NT2/D1 (cell line): ENCODE measurements around the gene BRD4.

ENCODE experiments used
- DNase-seq: peaks from one replicate; pipeline ENCODE4 v3.0.0-alpha.2; 2011; ENCODE audit warnings: low read depth, low spot score
- H3K27me3 ChIP-seq: 2 replicates; pipeline ENCODE4 v1.6.0; 2011; ENCODE audit warnings: mild to moderate bottlenecking; ENCODE audit not compliant: insufficient read length, insufficient read depth
- H3K36me3 ChIP-seq: 2 replicates; pipeline ENCODE4 v1.6.1; 2011; ENCODE audit warnings: mild to moderate bottlenecking, low read length, mixed read lengths; ENCODE audit not compliant: insufficient read depth, insufficient read length
- H3K4me1 ChIP-seq: 2 replicates; pipeline ENCODE4 v1.5.1; 2011; ENCODE audit not compliant: insufficient read depth, insufficient read length
- H3K4me3 ChIP-seq: 2 replicates; pipeline ENCODE4 v1.5.1; 2011; ENCODE audit warnings: low read depth; ENCODE audit not compliant: insufficient read length
- H3K9ac ChIP-seq: 2 replicates; pipeline ENCODE4 v1.6.0; 2011; ENCODE audit warnings: low read depth; ENCODE audit not compliant: insufficient read length
- H3K9me3 ChIP-seq: 2 replicates; pipeline ENCODE4 v1.5.1; 2011; ENCODE audit warnings: mild to moderate bottlenecking, low read length; ENCODE audit not compliant: insufficient read depth
- SUZ12 ChIP-seq: IDR thresholded peaks from 2 replicates; pipeline ENCODE4 v1.6.1; 2011; ENCODE audit not compliant: insufficient read length, insufficient read depth; ENCODE audit errors: extremely low read depth
- YY1 ChIP-seq: IDR thresholded peaks from 2 replicates; pipeline ENCODE4 v1.6.1; 2011; ENCODE audit not compliant: insufficient read length, insufficient read depth
- ZNF274 ChIP-seq: IDR thresholded peaks from 2 replicates; pipeline ENCODE4 v1.6.1; 2011; ENCODE audit warnings: mild to moderate bottlenecking, low read depth, low read length

Gene BRD4

GRCh38 chr19:15199661-15200552, 132.4 kb downstream of the BRD4 start:
- peaks cover 24% of the 10 kb centered on the region for H3K36me3 ChIP-seq
- TF ChIP-seq SUZ12 (no peak), ZNF274 (no peak), YY1 (no peak)
- peak overlapping the region; percentile 84 for H3K4me3 ChIP-seq
- peak; percentile 62 for DNase-seq
- H3K9ac ChIP-seq, result peak overlapping the region; percentile 90
- H3K4me1 ChIP-seq, result peaks cover 7% of the 10 kb centered on the region
- H3K9me3 ChIP-seq, result no peaks in the 10 kb centered on the region
- H3K27me3 ChIP-seq, result no peaks in the 10 kb centered on the region

- peaks cover 28% of the 10 kb centered on the region for H3K36me3 ChIP-seq
- no peaks in the 10 kb centered on the region for H3K27me3 ChIP-seq
- H3K4me1 ChIP-seq, result peaks cover 10% of the 10 kb centered on the region
- TF ChIP-seq YY1 (no peak), SUZ12 (no peak), ZNF274 (no peak)
- no peaks in the 10 kb centered on the region for H3K9me3 ChIP-seq
- H3K4me3 ChIP-seq, result peak overlapping the region; percentile 84
- peak overlapping the region; percentile 74 for H3K9ac ChIP-seq
- DNase-seq, result no peak
These were observed 133.2 kb downstream of the BRD4 start for GRCh38 chr19:15198951-15199660.

- H3K4me1 ChIP-seq, result peaks cover 10% of the 10 kb centered on the region
- no peaks in the 10 kb centered on the region for H3K9me3 ChIP-seq
- DNase-seq, result no peak
- no peak overlapping the region for H3K9ac ChIP-seq
- peaks cover 35% of the 10 kb centered on the region for H3K36me3 ChIP-seq
- no peaks in the 10 kb centered on the region for H3K27me3 ChIP-seq
- TF ChIP-seq ZNF274, result no peak
- no peak for TF ChIP-seq SUZ12
- H3K4me3 ChIP-seq, result no peak overlapping the region
These were observed 134.4 kb downstream of the BRD4 start for GRCh38 chr19:15197942-15198341.

GRCh38 chr19:15197275-15197941, 134.9 kb downstream of the BRD4 start:
- no peak overlapping the region for H3K4me3 ChIP-seq
- no peaks in the 10 kb centered on the region for H3K9me3 ChIP-seq
- DNase-seq, result no peak
- no peak overlapping the region for H3K9ac ChIP-seq
- peaks cover 40% of the 10 kb centered on the region for H3K36me3 ChIP-seq
- no peaks in the 10 kb centered on the region for H3K27me3 ChIP-seq
- TF ChIP-seq SUZ12, result no peak
- TF ChIP-seq YY1, result no peak
- H3K4me1 ChIP-seq, result peaks cover 10% of the 10 kb centered on the region

GRCh38 chr19:15196360-15197005, 135.9 kb downstream of the BRD4 start:
- Histone ChIP-seq H3K27me3 (no peaks in the 10 kb centered on the region), H3K9ac (no peak overlapping the region), H3K4me3 (no peak overlapping the region), H3K36me3 (peaks cover 49% of the 10 kb centered on the region), H3K9me3 (no peaks in the 10 kb centered on the region), H3K4me1 (peaks cover 10% of the 10 kb centered on the region)
- no peak for DNase-seq
- TF ChIP-seq SUZ12 (no peak), YY1 (no peak), ZNF274 (no peak)

DNA sequence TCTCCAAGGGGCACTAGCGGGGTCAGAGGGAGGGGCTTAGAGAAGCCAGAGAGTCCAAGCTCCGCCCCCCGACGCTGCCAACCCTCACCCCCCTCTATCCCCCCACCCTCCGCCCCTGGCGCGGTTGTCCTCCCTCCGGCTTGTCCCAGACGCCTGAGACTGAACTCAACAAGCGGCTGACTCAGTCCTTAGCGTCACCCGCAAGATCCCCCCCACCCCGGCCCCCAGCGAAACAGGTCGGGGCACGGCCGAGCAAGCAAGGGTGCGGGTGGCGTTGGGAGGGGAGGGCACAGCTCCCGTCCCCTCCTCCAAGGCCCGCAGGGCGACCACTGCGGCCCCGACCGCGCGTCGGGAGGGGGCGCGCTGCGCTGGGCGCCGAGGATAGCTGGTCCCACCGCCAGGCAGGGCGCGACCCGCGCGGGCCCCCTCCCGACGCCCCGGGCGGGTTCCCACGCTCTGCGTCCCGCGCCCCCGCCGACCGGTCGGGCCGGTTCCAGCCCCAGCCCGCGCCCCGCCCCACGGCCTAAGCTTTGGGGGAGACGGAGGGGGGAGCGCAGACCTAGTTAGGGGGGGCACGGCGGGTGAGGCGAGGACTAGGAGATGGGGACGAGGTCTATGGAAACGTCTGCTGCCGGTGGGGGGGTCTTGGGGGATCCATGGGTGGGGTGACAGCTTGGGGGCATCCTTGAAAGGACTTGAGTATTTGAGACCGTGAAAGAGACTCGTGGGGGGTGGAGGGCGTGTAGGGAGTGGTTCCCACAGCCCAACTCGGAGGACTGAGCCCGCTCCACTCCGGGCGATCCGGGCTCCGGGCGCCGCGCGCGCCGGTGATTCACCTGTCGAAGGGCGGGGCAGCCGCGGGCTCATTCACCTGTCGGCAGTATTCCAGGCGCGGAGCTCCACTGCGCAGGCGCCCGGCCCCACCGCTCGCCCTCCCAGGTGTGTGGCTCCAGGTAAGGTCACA, 136.7 kb downstream of the BRD4 start:
- Histone ChIP-seq H3K36me3 (peaks cover 57% of the 10 kb centered on the region), H3K9me3 (no peaks in the 10 kb centered on the region), H3K4me3 (peak overlapping the region; percentile 27), H3K9ac (peak overlapping the region; percentile 43), H3K27me3 (no peaks in the 10 kb centered on the region), H3K4me1 (peaks cover 10% of the 10 kb centered on the region)
- no peak for DNase-seq
- TF ChIP-seq SUZ12, result no peak
- no peak for TF ChIP-seq ZNF274
- no peak for TF ChIP-seq YY1
